Measurements from ENCODE around the gene JPT1. TPM values are rescaled to one million over a fixed set of nuclear protein-coding genes. Genes with fewer than 3 reads are reported as not detected.

The JPT1 gene
- total RNA-seq, 1 experiment from 2014 or later: 341 TPM

DNA sequence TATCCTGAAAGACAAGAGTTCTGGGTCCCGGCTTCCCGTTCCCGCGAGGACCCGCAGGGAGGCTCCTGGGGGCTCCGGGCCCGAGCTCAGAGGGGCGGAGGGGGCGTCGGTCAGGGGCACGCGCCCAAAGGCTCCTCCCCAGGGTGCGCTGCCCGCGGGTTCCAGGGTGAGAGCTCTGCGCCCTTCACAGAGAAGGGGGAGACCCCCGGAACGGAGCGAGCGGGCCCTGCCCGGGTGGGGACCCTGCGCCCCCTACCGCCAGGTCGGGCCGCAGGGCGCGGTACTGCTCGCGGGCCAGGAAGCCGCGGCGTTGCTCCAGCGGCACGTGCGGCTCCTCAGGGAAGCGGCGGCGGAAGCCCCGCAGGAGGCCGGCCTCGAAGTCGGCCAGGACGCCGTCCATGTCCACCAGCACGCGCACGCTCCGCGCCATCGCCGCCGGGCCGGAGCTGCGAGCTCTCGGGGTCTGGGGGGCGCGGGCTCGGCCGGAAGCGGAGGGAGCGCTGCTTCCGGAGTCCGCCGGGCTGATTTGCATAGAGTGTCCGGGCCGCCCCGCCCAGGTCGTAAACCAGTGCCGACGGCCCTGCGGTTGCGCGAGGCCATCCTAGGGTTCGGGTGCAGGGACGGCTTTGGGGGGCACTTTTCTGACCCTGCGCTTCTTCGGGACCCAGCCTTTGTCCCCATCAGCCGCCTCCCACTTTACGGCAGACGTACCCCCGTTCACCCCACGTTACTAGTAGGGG, 22.9 kb downstream of the JPT1 start, which contains the start of gene NT5C (continued):
- TF ChIP-seq, protein P1, sequence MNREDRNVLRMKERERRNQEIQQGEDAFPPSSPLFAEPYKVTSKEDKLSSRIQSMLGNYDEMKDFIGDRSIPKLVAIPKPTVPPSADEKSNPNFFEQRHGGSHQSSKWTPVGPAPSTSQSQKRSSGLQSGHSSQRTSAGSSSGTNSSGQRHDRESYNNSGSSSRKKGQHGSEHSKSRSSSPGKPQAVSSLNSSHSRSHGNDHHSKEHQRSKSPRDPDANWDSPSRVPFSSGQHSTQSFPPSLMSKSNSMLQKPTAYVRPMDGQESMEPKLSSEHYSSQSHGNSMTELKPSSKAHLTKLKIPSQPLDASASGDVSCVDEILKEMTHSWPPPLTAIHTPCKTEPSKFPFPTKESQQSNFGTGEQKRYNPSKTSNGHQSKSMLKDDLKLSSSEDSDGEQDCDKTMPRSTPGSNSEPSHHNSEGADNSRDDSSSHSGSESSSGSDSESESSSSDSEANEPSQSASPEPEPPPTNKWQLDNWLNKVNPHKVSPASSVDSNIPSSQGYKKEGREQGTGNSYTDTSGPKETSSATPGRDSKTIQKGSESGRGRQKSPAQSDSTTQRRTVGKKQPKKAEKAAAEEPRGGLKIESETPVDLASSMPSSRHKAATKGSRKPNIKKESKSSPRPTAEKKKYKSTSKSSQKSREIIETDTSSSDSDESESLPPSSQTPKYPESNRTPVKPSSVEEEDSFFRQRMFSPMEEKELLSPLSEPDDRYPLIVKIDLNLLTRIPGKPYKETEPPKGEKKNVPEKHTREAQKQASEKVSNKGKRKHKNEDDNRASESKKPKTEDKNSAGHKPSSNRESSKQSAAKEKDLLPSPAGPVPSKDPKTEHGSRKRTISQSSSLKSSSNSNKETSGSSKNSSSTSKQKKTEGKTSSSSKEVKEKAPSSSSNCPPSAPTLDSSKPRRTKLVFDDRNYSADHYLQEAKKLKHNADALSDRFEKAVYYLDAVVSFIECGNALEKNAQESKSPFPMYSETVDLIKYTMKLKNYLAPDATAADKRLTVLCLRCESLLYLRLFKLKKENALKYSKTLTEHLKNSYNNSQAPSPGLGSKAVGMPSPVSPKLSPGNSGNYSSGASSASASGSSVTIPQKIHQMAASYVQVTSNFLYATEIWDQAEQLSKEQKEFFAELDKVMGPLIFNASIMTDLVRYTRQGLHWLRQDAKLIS (CRISPR knock-in tag; IDR thresholded peaks at IDR 0.05; ENCODE audit: borderline replicate concordance): 0 out of 2 replicates have a peak, but pooled peaks have one; percentile 76
- TF ChIP-seq, protein P2, sequence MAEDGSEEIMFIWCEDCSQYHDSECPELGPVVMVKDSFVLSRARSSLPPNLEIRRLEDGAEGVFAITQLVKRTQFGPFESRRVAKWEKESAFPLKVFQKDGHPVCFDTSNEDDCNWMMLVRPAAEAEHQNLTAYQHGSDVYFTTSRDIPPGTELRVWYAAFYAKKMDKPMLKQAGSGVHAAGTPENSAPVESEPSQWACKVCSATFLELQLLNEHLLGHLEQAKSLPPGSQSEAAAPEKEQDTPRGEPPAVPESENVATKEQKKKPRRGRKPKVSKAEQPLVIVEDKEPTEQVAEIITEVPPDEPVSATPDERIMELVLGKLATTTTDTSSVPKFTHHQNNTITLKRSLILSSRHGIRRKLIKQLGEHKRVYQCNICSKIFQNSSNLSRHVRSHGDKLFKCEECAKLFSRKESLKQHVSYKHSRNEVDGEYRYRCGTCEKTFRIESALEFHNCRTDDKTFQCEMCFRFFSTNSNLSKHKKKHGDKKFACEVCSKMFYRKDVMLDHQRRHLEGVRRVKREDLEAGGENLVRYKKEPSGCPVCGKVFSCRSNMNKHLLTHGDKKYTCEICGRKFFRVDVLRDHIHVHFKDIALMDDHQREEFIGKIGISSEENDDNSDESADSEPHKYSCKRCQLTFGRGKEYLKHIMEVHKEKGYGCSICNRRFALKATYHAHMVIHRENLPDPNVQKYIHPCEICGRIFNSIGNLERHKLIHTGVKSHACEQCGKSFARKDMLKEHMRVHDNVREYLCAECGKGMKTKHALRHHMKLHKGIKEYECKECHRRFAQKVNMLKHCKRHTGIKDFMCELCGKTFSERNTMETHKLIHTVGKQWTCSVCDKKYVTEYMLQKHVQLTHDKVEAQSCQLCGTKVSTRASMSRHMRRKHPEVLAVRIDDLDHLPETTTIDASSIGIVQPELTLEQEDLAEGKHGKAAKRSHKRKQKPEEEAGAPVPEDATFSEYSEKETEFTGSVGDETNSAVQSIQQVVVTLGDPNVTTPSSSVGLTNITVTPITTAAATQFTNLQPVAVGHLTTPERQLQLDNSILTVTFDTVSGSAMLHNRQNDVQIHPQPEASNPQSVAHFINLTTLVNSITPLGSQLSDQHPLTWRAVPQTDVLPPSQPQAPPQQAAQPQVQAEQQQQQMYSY (CRISPR knock-in tag; IDR thresholded peaks at IDR 0.05): 0 out of 2 replicates have a peak, but pooled peaks have one; percentile 11
- TF ChIP-seq MXD4 (CRISPR knock-in tag; IDR thresholded peaks at IDR 0.05; ENCODE audit: borderline replicate concordance) (no peak), RELA (CRISPR knock-in tag; IDR thresholded peaks at IDR 0.05; ENCODE audit: borderline replicate concordance) (peak; percentile 96; the same call in 1 of the 2 replicates), ETV6 (CRISPR knock-in tag; IDR thresholded peaks at IDR 0.05) (peak; percentile 96), ZNF671 (CRISPR knock-in tag; IDR thresholded peaks at IDR 0.05) (no peak), ZNF121 (CRISPR knock-in tag; IDR thresholded peaks at IDR 0.05) (no peak), ATF1 (CRISPR knock-in tag; IDR thresholded peaks at IDR 0.05) (0 out of 2 replicates have a peak, but pooled peaks have one; percentile 66), NR3C1 (CRISPR knock-in tag; conservative IDR thresholded peaks at IDR 0.05; ENCODE audit: low read depth) (no peak), HMGA2 (CRISPR knock-in tag; IDR thresholded peaks at IDR 0.05) (no peak), GRHL2 (CRISPR knock-in tag; IDR thresholded peaks at IDR 0.05; ENCODE audit: insufficient replicate concordance, severe bottlenecking) (no peak), FOXJ3 (CRISPR knock-in tag; IDR thresholded peaks at IDR 0.05; ENCODE audit: borderline replicate concordance) (no peak), CREB1 (CRISPR knock-in tag; IDR thresholded peaks at IDR 0.05) (peak; percentile 82), EMX1 (CRISPR knock-in tag; IDR thresholded peaks at IDR 0.05) (peak; percentile 49; the same call in 1 of the 2 replicates), RORB (CRISPR knock-in tag; IDR thresholded peaks at IDR 0.05) (no peak)
- TF ChIP-seq, protein P3, sequence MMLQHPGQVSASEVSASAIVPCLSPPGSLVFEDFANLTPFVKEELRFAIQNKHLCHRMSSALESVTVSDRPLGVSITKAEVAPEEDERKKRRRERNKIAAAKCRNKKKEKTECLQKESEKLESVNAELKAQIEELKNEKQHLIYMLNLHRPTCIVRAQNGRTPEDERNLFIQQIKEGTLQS (CRISPR knock-in tag; conservative IDR thresholded peaks at IDR 0.05): peak; percentile 24; the same call in 1 of the 2 replicates
- TF ChIP-seq, protein P4, sequence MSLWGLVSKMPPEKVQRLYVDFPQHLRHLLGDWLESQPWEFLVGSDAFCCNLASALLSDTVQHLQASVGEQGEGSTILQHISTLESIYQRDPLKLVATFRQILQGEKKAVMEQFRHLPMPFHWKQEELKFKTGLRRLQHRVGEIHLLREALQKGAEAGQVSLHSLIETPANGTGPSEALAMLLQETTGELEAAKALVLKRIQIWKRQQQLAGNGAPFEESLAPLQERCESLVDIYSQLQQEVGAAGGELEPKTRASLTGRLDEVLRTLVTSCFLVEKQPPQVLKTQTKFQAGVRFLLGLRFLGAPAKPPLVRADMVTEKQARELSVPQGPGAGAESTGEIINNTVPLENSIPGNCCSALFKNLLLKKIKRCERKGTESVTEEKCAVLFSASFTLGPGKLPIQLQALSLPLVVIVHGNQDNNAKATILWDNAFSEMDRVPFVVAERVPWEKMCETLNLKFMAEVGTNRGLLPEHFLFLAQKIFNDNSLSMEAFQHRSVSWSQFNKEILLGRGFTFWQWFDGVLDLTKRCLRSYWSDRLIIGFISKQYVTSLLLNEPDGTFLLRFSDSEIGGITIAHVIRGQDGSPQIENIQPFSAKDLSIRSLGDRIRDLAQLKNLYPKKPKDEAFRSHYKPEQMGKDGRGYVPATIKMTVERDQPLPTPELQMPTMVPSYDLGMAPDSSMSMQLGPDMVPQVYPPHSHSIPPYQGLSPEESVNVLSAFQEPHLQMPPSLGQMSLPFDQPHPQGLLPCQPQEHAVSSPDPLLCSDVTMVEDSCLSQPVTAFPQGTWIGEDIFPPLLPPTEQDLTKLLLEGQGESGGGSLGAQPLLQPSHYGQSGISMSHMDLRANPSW (CRISPR knock-in tag; conservative IDR thresholded peaks at IDR 0.05; ENCODE audit: low read depth): no peak
- TF ChIP-seq, protein P5, sequence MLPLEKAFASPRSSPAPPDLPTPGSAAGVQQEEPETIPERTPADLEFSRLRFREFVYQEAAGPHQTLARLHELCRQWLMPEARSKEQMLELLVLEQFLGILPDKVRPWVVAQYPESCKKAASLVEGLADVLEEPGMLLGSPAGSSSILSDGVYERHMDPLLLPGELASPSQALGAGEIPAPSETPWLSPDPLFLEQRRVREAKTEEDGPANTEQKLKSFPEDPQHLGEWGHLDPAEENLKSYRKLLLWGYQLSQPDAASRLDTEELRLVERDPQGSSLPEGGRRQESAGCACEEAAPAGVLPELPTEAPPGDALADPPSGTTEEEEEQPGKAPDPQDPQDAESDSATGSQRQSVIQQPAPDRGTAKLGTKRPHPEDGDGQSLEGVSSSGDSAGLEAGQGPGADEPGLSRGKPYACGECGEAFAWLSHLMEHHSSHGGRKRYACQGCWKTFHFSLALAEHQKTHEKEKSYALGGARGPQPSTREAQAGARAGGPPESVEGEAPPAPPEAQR (CRISPR knock-in tag; IDR thresholded peaks at IDR 0.05): no peak
- TF ChIP-seq, protein P6, sequence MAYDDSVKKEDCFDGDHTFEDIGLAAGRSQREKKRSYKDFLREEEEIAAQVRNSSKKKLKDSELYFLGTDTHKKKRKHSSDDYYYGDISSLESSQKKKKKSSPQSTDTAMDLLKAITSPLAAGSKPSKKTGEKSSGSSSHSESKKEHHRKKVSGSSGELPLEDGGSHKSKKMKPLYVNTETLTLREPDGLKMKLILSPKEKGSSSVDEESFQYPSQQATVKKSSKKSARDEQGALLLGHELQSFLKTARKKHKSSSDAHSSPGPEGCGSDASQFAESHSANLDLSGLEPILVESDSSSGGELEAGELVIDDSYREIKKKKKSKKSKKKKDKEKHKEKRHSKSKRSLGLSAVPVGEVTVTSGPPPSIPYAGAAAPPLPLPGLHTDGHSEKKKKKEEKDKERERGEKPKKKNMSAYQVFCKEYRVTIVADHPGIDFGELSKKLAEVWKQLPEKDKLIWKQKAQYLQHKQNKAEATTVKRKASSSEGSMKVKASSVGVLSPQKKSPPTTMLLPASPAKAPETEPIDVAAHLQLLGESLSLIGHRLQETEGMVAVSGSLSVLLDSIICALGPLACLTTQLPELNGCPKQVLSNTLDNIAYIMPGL (CRISPR knock-in tag; IDR thresholded peaks at IDR 0.05): peak; percentile 100
- TF ChIP-seq, protein P7, sequence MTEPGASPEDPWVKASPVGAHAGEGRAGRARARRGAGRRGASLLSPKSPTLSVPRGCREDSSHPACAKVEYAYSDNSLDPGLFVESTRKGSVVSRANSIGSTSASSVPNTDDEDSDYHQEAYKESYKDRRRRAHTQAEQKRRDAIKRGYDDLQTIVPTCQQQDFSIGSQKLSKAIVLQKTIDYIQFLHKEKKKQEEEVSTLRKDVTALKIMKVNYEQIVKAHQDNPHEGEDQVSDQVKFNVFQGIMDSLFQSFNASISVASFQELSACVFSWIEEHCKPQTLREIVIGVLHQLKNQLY (CRISPR knock-in tag; IDR thresholded peaks at IDR 0.05): no peak; the same call in 1 of the 2 replicates
- TF ChIP-seq, protein P8, sequence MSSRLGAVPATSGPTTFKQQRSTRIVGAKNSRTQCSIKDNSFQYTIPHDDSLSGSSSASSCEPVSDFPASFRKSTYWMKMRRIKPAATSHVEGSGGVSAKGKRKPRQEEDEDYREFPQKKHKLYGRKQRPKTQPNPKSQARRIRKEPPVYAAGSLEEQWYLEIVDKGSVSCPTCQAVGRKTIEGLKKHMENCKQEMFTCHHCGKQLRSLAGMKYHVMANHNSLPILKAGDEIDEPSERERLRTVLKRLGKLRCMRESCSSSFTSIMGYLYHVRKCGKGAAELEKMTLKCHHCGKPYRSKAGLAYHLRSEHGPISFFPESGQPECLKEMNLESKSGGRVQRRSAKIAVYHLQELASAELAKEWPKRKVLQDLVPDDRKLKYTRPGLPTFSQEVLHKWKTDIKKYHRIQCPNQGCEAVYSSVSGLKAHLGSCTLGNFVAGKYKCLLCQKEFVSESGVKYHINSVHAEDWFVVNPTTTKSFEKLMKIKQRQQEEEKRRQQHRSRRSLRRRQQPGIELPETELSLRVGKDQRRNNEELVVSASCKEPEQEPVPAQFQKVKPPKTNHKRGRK (CRISPR knock-in tag; IDR thresholded peaks at IDR 0.05; ENCODE audit: borderline replicate concordance): no peak
